NCI-H2029 treated with DMSO at 0.1 percent for 48 hours (cell line): ENCODE measurements around the gene BAG5.
"Not testable (repeated sequence)": the region's sequence is repeated elsewhere in the genome, so short reads cannot be mapped to it uniquely, and the experiment has no call there.

Experiments used
- DNase-seq: peaks from one replicate; lab custom pipeline; 2025; lab: John Stamatoyannopoulos, UW

The BAG5 gene

GRCh38 chr14:103534576-103535061 is 27.8 kb downstream of the BAG5 start:
- DNase-seq = no peak

GRCh38 chr14:103533999-103534575 is 28.4 kb downstream of the BAG5 start:
- no peak for DNase-seq

- no peak for DNase-seq
Observed at GRCh38 chr14:103533137-103533998, 29.1 kb downstream of the BAG5 start.

GRCh38 chr14:103532216-103533136 is 30.0 kb downstream of the BAG5 start:
- no peak for DNase-seq

GRCh38 chr14:103531421-103532215 is 30.8 kb downstream of the BAG5 start:
- no peak for DNase-seq

- no peak for DNase-seq
Observed at GRCh38 chr14:103530831-103531230, 31.6 kb downstream of the BAG5 start.

- DNase-seq = no peak
Observed at GRCh38 chr14:103530390-103530789, 32.1 kb downstream of the BAG5 start.

- DNase-seq = no peak
Observed at GRCh38 chr14:103529383-103530365, 32.8 kb downstream of the BAG5 start.

- DNase-seq = peak; percentile 48
Observed at GRCh38 chr14:103528587-103529382, 33.7 kb downstream of the BAG5 start, which contains the start of gene TRMT61A. TSS of gene TRMT61A (plus strand) at chr14:103529196. CDS start at chr14:103529979, 783 bp downstream.

- DNase-seq = no peak
Observed at GRCh38 chr14:103528146-103528586, 34.3 kb downstream of the BAG5 start.

GRCh38 chr14:103527408-103528145 is 34.9 kb downstream of the BAG5 start:
- no peak for DNase-seq

- no peak for DNase-seq
Observed at GRCh38 chr14:103526914-103527248, 35.6 kb downstream of the BAG5 start.

GRCh38 chr14:103526247-103526913 is 36.1 kb downstream of the BAG5 start:
- DNase-seq = no peak

- DNase-seq = not testable (repeated sequence)
Observed at GRCh38 chr14:103525430-103526246, 36.8 kb downstream of the BAG5 start.

- no peak for DNase-seq
Observed at GRCh38 chr14:103524002-103524935, 38.2 kb downstream of the BAG5 start.

GRCh38 chr14:103523575-103523954 is 38.9 kb downstream of the BAG5 start:
- no peak for DNase-seq
